SK-N-MC (cell line): ENCODE results near the gene AMMECR1L.
"Not testable (repeated sequence)": the region's sequence is repeated elsewhere in the genome, so short reads cannot be mapped to it uniquely, and the experiment has no call there.

ENCODE experiments used
- DNase-seq: peaks from one replicate; pipeline ENCODE4 v3.0.0-alpha.2; 2011; ENCODE audit warnings: low read depth, low spot score
- H3K27ac ChIP-seq: fragments of 200-600 bp; sonication (generic); 2 replicates; pipeline ENCODE4 v1.5.1; 2016; ENCODE audit warnings: mixed run types
- H3K36me3 ChIP-seq: fragments of 200-600 bp; sonication (generic); 2 replicates; pipeline ENCODE4 v1.6.1; 2017; ENCODE audit warnings: antibody characterized with exemption, low read length, mixed read lengths; ENCODE audit not compliant: insufficient read depth
- H3K4me3 ChIP-seq: fragments of 200-600 bp; sonication (generic); 2 replicates; pipeline ENCODE4 v1.5.1; 2016
- H3K9ac ChIP-seq: fragments of 200-600 bp; sonication (generic); 2 replicates; pipeline ENCODE4 v1.8.0; 2017; ENCODE audit warnings: mixed run types, mixed read lengths; ENCODE audit not compliant: insufficient read length
- H3K9me3 ChIP-seq: fragments of 200-600 bp; sonication (generic); 2 replicates; pipeline ENCODE4 v1.6.1; 2017; ENCODE audit warnings: low read depth, mild to moderate bottlenecking, antibody characterized with exemption, low read length, moderate library complexity, mixed read lengths
- EZH2 ChIP-seq: fragments of 200-600 bp; sonication (generic); IDR thresholded peaks from one replicate; pipeline ENCODE4 v1.6.1; 2017; ENCODE audit warnings: antibody characterized with exemption
- FOXP2 ChIP-seq: optimal IDR thresholded peaks from 2 replicates; pipeline ENCODE3; 2011; ENCODE audit warnings: mild to moderate bottlenecking, moderate library complexity; ENCODE audit not compliant: insufficient read depth; ENCODE audit errors: extremely low read length, control extremely low read depth
- POLR2AphosphoS5 ChIP-seq: IDR thresholded peaks from 2 replicates; pipeline ENCODE4 v1.6.1; 2012; ENCODE audit warnings: mild to moderate bottlenecking, low read depth, low read length, borderline replicate concordance

Gene AMMECR1L

DNA sequence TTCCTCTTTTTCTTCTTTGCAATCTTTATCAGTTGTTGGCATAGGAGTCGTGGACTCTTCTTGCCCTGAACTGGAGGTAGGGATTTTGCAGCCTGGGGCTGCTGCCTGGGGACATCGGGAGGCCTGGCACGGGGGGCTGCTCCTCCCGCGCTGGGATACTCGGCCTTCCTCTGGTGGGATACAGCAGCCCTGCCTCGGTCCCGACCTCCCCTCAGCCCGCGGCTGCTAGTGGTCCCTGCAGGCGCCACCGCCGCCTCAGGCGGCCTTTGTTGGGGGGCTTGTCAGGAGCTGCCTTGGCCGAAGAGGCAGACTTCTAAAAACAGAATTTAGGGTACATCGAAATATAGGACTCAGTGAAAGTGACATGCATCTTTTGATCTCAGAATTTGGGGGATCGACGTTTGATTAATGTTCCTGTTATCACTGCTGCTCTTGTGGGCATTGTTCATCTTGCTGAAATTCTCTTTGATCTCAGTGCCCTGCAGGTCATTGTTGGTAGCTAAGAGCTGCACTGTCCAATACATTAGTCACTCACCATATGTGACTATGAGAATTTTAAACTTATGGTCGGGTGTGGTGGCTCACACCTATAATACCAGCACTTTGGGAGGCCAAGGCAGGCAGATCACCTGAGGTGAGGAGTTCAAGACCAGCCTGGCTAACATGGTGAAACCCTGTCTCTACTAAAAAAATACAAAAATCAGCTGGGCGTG lies 44.1 kb downstream of the AMMECR1L start:
- TF ChIP-seq FOXP2, result no peak
- no peak for TF ChIP-seq EZH2
- TF ChIP-seq POLR2AphosphoS5, result no peak
- no peak for DNase-seq

DNA sequence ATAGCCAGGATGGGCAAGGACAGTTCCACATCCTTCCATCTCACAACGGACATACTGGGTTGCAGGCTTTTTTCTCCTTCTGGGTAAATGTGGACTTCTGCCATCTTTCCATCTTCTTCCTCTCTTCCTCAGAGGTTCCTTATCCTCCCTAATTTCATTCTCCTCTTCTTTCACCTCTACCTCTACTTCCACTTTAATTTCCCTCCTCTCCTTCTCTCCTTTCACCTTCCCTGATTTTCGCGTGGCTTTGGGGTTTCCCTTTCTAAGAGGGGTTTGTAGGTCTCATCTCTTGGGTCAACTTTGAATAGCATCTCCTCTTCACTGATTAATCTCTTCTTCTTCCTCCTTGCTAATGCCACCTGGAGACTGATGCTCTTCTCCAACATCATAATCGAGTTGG lies 44.9 kb downstream of the AMMECR1L start:
- H3K9ac ChIP-seq, result no peak overlapping the region
- no peak overlapping the region for H3K4me3 ChIP-seq
- H3K36me3 ChIP-seq, result peaks cover 10% of the 10 kb centered on the region
- no peak for DNase-seq
- no peak for TF ChIP-seq POLR2AphosphoS5
- no peak for TF ChIP-seq FOXP2
- TF ChIP-seq EZH2, result no peak
- H3K9me3 ChIP-seq, result no peaks in the 10 kb centered on the region
- no peak overlapping the region for H3K27ac ChIP-seq

More for the DNA sequence above, 44.1 kb downstream of the AMMECR1L start:
- H3K27ac ChIP-seq, result no peak overlapping the region
- H3K9ac ChIP-seq, result no peak overlapping the region
- no peaks in the 10 kb centered on the region for H3K9me3 ChIP-seq
- peaks cover 17% of the 10 kb centered on the region for H3K36me3 ChIP-seq
- no peak overlapping the region for H3K4me3 ChIP-seq

DNA sequence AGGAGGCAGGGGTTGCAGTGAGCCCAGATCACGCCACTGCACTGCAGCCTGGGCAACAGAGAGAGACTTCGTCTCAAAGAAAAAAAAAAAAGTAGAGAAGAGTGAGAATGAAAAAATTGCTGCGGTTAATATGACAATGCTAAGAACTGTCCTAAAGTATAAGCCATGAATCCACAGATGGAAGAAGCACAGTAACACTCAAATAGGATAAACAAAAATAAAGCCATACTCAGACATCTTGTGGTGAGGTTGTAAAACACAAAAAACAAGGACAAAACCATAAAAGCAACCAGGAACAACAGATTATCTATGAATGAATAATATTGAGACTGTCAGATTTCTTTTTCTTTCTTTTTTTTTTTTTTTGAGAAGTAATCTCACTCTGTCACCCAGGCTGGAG lies 50.8 kb downstream of the AMMECR1L start:
- Histone ChIP-seq H3K36me3 (no peaks in the 10 kb centered on the region), H3K27ac (no peak overlapping the region), H3K4me3 (no peak overlapping the region), H3K9me3 (no peaks in the 10 kb centered on the region), H3K9ac (no peak overlapping the region)
- DNase-seq, result no peak
- no peak for TF ChIP-seq POLR2AphosphoS5
- no peak for TF ChIP-seq EZH2
- no peak for TF ChIP-seq FOXP2

DNA sequence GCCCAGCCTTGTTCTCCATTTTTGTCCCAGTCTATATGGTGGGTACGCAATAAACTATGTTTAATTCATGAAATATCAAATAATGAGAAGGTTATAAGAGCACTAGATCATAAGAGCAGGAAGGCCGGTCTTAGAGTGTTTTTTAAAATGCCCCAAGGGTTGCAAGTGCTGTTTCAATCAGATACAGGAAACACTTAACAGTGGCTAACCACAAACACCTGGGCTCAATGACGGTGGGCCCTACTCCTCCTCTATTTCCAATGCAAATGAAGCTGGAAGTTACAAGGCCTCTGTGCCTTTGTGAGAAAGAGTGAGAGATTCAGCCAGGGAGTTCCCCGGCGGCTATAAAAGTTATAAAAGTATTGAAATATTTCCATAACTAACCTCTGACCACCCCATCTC lies 55.9 kb downstream of the AMMECR1L start:
- Histone ChIP-seq H3K9me3 (no peaks in the 10 kb centered on the region), H3K4me3 (peak overlapping the region; percentile 66), H3K27ac (peak overlapping the region; percentile 93), H3K36me3 (no peaks in the 10 kb centered on the region), H3K9ac (no peak overlapping the region)
- peak; percentile 99 for DNase-seq
- no peak for TF ChIP-seq FOXP2
- TF ChIP-seq POLR2AphosphoS5, result peak; percentile 63; the same call in 1 of the 2 replicates
- no peak for TF ChIP-seq EZH2

DNA sequence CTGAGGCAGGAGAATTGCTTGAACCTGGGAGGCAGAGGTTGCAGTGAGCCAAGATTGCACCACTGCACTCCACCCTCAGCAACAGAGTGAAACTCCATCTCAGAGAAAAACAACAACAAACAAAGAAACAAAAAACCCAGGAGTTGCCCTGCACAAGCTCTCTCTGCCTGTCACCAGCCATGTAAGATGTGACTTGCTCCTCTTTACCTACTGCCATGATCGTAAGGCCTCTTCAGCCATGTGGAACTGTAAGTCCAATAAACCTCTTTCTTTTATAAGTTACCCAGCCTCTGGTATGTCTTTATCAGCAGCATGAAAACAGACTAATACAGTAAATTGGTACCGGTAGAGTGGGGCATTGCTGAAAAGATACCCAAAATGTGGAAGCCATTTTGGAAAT lies 59.0 kb downstream of the AMMECR1L start:
- H3K9ac ChIP-seq, H3K36me3 ChIP-seq, H3K4me3 ChIP-seq, H3K9me3 ChIP-seq, DNase-seq, H3K27ac ChIP-seq: not testable (repeated sequence)

DNA sequence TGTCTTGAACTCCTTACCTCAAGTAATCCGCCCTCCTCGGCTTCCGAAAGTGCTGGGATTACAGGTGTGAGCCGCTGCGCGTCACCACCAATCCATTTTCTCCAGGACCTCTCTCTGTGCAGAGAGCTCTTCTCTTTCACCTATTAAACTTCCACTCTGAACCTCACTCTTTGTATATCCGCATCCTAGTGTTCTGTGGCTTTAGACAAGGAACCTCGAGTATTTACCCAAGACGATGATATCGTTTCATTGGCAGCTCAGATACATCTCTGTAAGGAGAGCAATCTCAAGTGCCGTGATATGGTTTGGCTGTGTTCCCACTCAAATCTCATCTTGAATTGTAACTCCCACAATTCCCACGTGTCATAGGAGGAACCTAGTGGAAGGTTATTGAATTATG lies 59.7 kb downstream of the AMMECR1L start:
- Histone ChIP-seq H3K36me3 (no peaks in the 10 kb centered on the region), H3K9ac (no peak overlapping the region), H3K9me3 (no peaks in the 10 kb centered on the region; the same call in 1 of the 2 replicates), H3K27ac (no peak overlapping the region), H3K4me3 (no peak overlapping the region)
- no peak for DNase-seq
- TF ChIP-seq POLR2AphosphoS5 (no peak), EZH2 (no peak)

DNA sequence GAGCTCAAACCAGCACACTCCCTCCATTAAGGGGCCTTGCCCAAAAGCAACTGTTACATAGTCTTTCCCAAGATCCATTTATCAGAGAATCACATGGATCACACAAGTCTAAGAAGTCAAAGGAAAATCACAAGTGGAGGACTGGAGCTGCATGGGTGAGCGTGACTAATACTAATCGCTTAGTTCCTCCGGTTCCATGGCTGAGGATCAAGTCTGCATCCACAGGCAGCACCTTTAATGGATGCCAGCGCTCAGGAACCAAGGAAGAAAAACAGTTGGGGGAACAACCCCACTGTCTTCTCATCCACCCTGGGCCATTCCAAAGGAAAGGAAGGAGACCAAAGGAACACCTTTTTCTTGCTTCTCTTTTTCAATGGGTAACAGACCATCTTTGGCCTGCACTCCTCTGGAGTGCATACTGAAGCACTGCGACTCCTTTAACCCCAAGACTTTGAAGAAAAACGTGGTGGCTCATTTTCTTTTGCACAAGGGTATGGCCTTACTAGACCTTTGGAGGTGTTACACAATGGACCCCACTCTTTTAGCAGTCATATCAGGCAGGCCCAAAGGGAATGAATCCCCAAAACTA lies 65.6 kb downstream of the AMMECR1L start:
- Histone ChIP-seq H3K9ac (no peak overlapping the region), H3K27ac (no peak overlapping the region), H3K9me3 (peaks cover 4% of the 10 kb centered on the region), H3K36me3 (no peaks in the 10 kb centered on the region), H3K4me3 (no peak overlapping the region)
- no peak for DNase-seq
- TF ChIP-seq EZH2, result no peak

DNA sequence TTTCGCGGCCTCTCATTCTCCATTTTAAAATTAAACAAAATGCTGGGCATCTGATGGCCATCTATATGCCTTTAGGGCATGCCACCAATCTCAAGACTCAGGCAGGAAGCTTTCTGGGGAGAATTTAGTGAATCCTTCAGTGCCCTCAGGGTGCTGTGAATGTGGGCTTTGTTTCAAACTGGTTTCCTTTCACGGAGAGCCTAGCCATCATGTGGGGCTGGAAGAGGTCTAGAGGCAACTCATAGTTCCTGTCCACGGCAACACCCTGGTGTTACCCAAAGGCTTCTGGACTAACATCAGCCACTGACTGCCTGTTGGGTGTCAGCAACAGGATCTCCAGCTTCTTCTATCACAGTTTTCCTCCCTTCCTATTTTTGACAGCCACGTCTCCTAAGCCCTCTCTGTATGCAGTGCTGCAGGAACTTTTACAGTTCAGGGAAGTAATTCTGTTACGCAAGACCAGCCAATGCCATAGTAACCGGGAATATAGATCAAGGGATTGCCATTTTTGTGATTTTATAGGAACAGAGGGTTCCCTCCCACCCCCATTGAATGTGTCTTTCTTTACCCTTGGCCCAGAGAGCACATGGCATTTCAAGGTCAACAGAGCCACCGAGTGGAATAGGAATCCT lies 66.8 kb downstream of the AMMECR1L start:
- Histone ChIP-seq H3K9me3 (peaks cover 4% of the 10 kb centered on the region), H3K9ac (no peak overlapping the region), H3K4me3 (0 out of 2 replicates have a peak overlapping the region, but pooled peaks have one; percentile 19), H3K27ac (no peak overlapping the region), H3K36me3 (no peaks in the 10 kb centered on the region)
- no peak for DNase-seq
- TF ChIP-seq POLR2AphosphoS5, result no peak
- no peak for TF ChIP-seq EZH2
- TF ChIP-seq FOXP2, result no peak

DNA sequence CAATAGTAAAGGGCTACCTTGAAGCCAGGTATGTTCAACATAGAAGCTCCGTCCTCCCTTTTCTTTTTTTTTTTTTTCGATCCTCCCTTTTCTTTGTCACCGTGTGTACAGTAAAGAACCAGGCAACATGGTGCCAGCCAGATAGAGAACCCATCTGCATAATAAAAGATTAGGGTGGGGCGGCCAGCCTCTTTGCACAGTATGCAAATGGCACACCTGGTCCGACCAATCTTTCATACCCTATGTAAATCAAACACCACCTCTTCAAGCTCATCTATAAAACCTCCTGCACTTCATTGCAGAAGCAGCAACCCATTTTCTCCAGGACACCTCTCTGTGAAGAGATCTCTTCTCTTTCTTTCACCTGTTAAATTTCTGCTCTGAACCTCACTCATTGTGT lies 67.5 kb downstream of the AMMECR1L start:
- H3K9ac ChIP-seq, result no peak overlapping the region
- peaks cover 4% of the 10 kb centered on the region for H3K9me3 ChIP-seq
- TF ChIP-seq FOXP2, result no peak
- no peak for TF ChIP-seq EZH2
- no peak for TF ChIP-seq POLR2AphosphoS5
- no peak for DNase-seq
- no peaks in the 10 kb centered on the region for H3K36me3 ChIP-seq
- no peak overlapping the region for H3K4me3 ChIP-seq
- no peak overlapping the region for H3K27ac ChIP-seq
